HG03378 (cell line): ENCODE results near the gene IL1RAPL1.

Experiments
- ATAC-seq: cut with Tn5 transposase; IDR thresholded peaks from one replicate; pipeline ENCODE4 v1.9.1; 2021; ENCODE audit warnings: mild to moderate bottlenecking, moderate library complexity; ENCODE audit not compliant: unreplicated experiment

Gene IL1RAPL1

DNA sequence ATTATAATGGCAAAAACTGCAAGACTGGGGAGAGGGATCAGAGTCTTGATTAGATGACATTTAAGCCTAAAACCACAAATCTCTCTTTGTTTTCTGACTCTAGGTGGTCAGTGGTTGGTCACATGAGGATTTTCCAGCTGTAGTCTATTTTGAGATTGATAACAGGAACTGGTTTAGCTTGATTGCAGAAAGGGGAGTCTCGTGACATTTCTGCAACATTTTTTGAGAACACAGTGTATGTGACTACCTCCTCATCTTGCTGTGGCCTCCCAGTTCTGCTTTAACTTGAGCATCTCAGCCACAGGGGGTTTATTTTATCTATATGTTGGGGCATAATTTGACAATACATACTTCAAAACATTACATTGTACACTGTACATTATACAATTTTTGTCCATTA, 901.7 kb downstream of the IL1RAPL1 start:
- peak; percentile 63 for ATAC-seq

- ATAC-seq, result no peak
These were observed 903.4 kb downstream of the IL1RAPL1 start for GRCh38 chrX:29490606-29491005.

- peak; percentile 29 for ATAC-seq
These were observed 904.4 kb downstream of the IL1RAPL1 start for GRCh38 chrX:29491659-29492058.

- ATAC-seq, result no peak
These were observed 909.5 kb downstream of the IL1RAPL1 start for GRCh38 chrX:29496636-29497180.

- no peak for ATAC-seq
These were observed 919.5 kb downstream of the IL1RAPL1 start for GRCh38 chrX:29506729-29507128.

DNA sequence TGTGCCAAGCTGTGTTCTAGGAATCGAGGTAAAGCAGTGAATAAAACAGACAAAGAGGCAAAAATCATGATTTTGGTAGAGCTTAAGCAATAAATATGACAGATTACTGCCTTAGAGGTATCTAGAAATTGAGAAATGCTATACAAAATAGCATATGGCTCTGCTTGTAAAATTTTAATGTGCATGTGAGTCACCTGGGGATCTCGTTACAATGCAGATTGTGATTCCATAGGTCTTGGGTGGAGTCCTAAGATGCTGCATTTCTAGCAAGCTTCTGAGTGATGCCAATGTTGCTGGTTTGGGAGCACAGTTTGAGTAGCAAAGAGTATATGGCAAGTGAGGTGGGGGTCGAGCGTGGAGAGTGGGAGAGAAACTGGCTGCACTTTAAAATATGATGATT, 930.9 kb downstream of the IL1RAPL1 start:
- no peak for ATAC-seq

DNA sequence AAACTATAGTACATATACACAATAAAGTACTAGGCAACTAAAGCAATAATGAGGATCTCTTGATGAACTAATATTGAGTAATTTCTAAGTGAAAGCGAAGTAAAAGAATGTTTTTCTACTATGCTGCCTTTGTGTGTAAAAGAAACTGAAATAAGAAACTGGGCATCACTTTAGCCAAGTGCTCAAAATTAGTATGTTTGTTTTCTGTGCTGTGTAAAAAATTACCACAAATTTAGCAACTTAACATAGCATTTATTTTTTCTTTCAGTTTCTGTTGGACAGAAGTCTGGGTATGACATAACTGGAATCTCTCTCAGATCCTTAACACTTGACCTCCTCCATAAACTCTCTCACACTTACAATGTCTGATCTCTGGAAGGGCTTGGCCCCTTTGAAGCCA, 941.0 kb downstream of the IL1RAPL1 start:
- ATAC-seq, result peak; percentile 73

DNA sequence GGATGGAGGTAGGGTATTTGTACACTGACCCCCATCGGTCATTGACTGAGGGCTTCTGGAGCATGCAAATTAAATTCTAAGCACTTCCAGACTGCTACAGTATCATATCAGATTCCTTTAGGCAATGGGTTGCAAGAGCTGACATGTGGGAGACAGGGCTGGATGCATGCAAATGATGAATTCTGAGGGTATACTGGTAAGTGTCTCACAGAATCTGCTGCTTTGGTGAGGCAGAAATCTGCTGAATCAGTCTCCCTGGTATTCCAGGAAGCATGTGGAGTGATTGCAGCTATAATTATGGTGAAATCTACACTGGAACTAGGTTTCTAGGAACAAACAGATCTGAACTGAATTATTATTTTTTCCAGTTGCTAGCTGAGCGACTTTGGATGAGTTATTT, 943.3 kb downstream of the IL1RAPL1 start:
- ATAC-seq, result no peak

- peak; percentile 88 for ATAC-seq
These were observed 944.1 kb downstream of the IL1RAPL1 start for GRCh38 chrX:29531336-29531735.

GRCh38 chrX:29535212-29536162, 948.2 kb downstream of the IL1RAPL1 start:
- no peak for ATAC-seq

DNA sequence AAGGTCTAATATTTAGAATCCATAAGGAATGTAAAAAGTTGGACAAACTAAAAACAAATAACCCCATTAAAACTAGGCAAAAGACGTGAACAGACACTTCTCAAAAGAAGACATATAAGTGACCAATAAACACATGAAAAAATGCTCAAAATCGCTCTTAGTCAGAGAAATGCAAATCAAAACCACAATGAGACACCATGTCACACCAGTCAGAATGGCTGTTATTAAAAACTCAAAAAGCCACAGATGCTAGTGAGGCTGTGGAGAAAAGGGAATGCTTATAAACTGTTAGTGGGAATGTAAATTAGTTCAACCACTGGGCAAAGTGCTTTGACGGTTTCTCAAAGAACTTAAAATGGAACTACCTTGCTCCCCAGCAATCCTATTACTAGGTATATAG, 953.8 kb downstream of the IL1RAPL1 start:
- peak; percentile 49 for ATAC-seq

DNA sequence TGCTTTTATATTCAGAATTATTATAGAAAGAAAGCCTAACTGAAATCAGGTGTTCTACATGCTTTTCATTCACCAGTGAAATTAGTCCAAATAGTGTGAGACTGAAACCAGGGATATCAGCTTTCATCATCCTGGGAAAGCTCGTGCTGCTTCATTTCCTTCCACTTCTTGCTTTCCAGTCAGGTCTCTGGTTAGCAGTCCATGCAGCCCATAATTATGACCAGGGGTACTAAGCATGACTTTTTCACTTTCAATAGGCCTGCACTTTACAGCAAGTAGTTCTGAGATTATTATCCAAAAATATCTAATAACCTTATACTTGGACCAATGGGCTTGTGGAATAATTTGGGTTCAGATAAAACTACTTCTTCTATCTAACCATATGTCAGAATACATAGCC, 954.9 kb downstream of the IL1RAPL1 start:
- ATAC-seq, result no peak

GRCh38 chrX:29545878-29546277, 958.6 kb downstream of the IL1RAPL1 start:
- no peak for ATAC-seq

- no peak for ATAC-seq
These were observed 960.6 kb downstream of the IL1RAPL1 start for GRCh38 chrX:29547877-29548276.

GRCh38 chrX:29553542-29553941, 966.3 kb downstream of the IL1RAPL1 start:
- no peak for ATAC-seq

DNA sequence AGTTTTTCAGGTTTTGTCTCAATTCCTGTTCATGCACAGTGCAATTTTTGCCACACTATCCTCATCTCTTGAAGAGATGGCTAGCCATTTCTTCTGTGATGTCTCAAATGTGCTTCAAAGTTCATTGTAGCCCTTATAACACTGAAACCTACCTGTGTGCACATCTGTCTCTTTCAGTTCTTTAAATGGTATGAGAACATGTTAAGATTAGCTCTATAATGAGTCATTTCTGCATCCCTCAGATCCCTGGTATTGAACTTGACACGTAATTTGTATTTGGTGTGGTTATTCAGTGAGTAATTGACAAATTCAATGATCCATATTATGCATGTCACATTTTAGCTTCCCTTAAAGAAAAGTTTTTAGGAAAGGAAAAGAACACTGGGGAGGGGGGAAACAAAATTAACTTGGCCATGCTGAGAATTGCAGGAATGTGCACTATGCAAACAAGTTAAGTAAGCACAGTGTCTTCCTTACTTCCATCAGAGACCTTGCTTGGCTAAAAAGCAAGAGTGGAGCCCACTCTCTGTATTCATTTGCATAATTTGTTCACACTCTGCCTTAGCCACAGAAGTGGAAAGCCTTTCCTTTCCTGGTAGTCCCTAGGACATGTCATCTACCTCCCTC, 968.3 kb downstream of the IL1RAPL1 start:
- ATAC-seq, result peak; percentile 99

- ATAC-seq, result no peak
These were observed 972.8 kb downstream of the IL1RAPL1 start for GRCh38 chrX:29560065-29560464.

DNA sequence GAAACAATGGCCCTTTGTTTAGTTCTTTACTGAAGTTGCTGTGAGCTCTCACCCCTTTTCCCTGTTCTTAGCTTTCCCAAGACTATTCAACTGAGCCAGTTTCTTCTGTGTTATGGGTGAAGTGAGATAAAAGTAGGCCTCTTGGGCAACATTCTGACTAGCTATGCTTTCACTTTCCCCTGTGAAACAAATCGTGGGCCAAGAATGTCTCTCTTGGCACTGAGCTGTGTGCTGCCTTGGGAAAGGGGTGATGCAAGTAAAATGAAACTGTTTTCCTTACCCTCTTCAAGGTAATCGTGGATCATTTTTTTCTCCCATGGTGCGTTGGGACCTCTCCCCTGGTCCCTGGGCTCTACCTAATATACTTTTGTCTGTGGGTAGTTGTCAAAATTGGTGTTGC, 974.2 kb downstream of the IL1RAPL1 start:
- no peak for ATAC-seq

DNA sequence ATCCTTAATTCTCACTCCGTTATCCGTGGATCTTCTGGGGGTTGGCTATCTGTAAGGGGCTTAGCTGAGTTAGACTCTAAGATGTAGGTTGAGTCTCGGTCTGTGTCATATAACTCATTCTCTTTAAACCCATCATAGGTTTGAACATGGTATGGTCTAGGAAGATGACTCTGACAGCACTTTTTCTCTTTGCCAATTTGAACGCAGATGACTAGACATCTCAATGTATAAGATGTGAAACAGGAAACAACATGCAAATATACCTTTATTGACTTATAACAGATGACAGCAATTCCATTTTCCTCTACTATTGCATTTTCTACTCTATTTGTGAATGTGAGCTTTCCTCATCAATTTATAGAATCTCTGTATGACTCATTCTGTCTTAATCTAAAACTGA, 993.3 kb downstream of the IL1RAPL1 start:
- ATAC-seq, result no peak

- no peak for ATAC-seq
These were observed 994.0 kb downstream of the IL1RAPL1 start for GRCh38 chrX:29581223-29581622.

DNA sequence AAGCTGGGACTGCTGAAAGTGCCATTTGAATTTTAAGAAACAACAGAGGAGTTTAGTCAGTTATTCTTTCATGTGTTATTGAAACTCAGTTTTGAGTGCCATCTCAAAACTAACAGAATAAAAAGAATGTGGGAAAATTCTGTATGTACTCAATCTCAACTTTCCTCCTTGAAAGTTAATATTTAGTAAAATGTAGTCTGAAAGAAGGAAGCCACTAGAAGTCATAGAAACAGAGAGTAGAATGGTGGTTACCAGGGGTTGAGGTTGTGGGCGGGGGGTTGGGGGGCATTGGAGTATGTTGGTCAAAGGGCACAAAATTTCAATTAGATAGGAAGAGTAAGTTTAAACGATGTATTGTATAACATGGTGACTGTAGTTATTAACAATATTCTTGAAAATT, 999.9 kb downstream of the IL1RAPL1 start:
- ATAC-seq, result peak; percentile 75

DNA sequence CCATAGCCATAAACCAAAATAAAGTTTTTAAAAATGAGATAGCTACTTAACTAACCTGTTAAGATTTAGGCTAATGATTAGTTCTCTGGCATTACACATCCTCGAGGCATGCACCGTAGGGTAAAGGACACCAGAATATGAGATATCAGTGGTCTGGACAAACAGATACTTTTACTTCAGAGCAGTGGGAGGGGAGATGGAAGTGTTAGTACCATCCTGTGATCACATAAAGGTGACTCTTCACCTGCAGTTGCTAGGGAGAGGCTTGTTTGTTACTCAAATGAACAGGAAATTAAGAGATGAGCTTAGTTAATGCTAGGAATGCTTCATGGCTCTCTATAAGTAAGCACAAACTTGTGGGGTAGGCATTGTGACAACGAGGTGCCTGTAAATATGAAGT, 1003.7 kb downstream of the IL1RAPL1 start:
- ATAC-seq, result no peak
